Midbrain (tissue), 1 donor: Measurements from ENCODE around the gene UGT1A1.

Experiments
- DNase-seq: peaks from one replicate; lab custom pipeline; 2025; lab: John Stamatoyannopoulos, UW

Gene UGT1A1

GRCh38 chr2:233798335-233799086 is 38.4 kb downstream of the UGT1A1 start:
- DNase-seq, result no peak

DNA sequence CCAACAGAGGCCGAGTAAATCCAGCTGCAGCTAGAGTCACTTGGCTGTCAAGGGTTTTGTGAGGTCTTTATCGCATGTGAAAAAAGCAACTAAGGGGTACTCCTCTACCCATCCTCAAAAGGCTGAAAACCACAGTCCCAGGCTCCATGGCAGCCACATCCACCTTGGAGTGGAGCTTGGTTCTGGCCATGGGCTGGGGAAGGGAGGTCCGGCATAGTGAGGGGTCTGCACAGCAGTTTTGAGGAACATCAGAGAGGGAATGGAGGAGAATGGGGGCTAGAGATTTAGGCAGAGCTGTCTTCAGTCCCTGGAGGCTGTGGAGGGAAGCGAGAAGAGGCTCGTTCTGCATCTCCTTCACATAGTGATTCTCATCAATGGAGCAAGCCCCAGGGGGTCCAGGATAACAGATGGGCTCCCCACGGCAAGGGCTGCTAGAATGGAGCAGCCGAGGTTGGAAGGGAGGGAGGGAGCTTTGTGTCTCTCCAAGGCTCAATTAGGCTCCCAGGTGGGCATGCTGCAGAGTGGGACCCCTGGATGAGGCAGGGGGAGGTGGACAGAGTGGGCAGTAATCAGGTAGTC is 39.1 kb downstream of the UGT1A1 start:
- no peak for DNase-seq

GRCh38 chr2:233799716-233800115 is 39.6 kb downstream of the UGT1A1 start:
- DNase-seq, result no peak

GRCh38 chr2:233800208-233800607 is 40.1 kb downstream of the UGT1A1 start:
- DNase-seq, result no peak

DNA sequence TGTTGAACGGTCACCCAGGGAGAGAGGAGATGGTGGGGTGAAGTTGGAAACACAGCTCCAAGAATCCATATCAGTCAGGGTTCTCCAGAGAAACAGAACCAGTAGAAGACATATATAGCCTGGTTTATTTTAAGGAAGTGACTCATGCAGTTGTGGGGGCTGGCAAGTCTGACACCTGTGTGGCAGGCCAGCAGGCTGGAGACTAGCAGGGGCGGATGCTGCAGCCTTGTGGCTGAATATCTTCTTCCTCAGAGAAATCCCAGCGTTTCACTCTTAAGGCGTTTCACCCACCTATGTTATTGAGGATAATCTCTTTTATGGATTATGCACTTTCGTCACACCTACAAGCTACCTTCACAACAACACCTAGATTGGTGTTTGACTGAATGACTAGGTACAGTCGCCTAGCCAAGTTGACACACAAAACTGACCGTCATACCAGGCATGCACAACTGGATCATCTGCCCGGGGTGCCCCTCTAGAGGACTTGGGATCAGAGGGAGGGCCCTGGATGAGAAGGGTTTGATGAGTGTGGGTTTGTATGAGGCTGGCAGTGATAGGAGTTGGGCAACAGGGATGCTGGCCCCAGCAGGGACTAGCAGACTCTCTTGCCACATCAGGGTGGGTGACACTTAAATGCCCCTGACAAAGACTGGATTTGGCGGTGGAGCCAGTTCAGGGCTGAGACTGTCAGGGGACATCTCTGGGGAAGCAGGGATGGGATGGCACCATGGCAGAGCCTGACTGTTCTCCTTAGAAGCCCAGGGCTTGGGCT is 41.5 kb downstream of the UGT1A1 start:
- DNase-seq, result no peak

DNA sequence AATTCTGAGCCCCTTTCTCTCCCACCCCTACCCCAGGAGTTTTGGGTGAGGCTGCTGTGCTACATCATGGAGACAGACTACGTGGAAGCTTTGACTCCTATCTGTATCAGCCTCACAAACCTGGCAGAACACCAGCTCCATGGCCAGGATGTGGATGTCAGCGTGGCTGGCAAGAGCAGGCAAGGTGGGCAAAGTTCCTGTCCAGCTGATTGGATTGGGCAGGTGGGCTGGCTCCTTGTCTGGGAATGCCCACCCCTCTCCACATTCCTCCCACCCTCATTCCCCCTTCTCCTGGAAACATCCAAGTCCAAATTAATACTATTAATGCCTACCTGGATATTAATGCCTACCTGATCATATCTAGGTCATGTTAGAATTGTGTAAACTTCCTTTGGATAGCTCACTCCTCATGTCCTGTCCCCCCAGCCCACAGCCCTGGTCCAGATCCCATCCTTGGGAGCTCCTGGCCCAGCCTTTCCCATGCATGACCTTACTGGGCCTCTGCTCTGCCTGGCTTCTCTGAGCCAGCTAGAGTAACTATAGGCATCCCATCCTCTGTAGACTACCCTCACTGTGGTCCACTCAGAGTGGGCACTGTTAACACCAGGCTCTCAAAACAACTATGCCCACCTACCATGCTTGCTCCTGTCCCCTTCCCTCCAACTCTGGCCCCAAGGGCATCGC is 42.2 kb downstream of the UGT1A1 start:
- no peak for DNase-seq

GRCh38 chr2:233803292-233803911 is 43.3 kb downstream of the UGT1A1 start:
- no peak for DNase-seq

GRCh38 chr2:233803994-233804393 is 43.9 kb downstream of the UGT1A1 start:
- no peak for DNase-seq

GRCh38 chr2:233807215-233807865 is 47.3 kb downstream of the UGT1A1 start:
- DNase-seq, result no peak

DNA sequence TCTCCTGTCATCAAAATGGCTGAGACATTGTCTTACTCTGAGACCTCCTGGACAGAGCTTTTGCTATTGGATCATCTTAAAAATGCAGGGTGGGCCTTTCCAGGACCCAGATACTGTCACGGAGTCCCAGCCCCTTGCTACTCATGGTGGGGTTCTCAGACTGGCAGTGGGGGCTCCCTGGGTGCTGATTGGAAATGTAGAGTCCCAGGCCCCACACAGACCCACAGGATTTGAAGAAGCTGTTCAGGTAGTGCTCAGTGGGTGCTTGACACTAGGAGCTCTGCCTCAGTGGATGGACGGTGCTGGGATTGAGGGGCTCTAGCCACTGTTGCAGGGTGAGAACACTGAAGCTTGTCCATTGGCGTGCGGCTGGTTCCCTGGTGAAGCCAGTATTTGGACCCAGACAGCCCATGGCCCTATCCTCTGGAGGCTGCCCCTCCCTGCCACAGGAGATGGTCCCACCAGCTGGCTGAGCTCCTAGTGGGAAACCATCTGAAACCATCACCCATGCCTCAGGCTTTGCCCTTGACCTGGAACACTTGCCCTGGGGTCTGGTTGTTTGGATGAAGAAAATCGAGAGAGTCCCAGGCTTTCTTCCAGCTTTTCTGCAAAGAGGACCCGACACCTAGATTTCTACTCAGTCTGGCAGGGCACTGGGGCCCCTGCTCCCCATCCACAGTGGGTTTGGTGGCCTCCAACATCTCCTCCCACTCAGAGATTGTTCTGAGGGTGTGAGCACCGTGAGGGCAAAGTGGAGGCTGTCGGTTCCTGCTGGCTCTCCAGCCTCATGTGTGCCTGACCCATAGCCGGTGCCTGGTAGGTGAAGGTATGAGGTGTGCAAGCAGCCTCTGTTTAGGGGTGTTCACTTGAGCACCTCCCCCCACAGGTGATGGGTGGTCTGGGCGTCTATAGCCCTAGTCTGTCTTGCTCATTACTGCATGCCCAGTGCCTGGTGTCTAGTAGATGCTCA is 48.2 kb downstream of the UGT1A1 start:
- DNase-seq, result no peak

GRCh38 chr2:233810385-233810784 is 50.3 kb downstream of the UGT1A1 start:
- DNase-seq, result no peak

GRCh38 chr2:233811087-233811486 is 51.0 kb downstream of the UGT1A1 start:
- no peak for DNase-seq

DNA sequence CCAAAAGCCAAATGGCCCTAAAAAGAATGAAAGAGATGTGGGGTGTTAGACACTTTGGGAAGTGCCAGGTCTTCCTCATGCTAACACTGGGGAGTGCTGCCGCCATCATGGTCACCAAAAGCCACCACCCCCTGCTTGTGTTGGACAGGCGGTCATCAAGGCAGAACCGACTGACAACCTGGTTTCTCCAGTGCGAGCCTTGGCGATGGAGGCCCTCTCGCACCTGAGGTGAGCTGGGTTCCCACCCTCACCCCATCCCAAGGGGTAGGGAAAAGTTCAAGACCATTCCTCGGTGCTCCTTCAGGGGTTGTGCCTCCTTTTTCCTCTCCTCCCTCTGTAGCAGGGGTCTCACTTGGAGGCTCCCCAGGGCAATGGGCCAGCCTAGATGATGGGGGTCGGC is 51.7 kb downstream of the UGT1A1 start:
- no peak for DNase-seq

DNA sequence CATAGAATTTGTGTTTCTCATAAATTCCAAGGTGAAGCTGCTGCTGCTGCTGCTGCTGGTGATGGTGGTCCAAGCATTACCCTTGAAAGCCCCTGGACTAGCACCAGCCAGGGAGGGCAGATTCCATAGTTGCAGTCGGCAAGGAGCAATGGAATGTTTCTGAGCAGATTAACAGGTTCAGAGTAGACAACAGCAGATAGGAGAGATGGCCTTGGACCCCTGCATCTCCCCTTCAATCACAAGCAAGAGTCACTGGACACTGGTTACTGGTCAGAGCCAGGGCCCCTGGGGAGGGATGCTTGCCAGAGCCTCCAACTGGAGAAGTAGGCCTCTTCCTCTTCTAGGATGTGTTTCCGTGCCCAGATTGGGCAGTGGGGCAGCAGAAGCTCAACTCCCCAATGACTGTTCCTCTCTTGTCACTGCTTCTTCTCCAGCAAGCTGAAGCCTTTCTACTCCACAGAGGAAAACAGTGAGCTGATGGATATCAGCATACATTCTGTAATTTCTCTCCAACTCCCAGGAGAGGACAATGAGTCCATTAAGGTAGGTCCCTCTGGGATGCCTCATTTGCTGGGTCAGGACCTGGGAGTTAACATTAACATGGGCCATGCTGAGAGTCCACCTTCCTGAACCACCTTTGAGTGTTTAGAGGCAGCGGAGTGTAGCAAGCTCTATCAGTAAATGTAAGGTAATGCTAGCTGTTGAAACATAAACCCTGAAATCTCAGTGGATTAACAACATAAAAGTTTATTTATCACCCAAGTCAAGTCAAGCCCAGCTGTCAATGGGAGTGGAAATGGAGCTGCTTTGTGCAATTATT is 53.4 kb downstream of the UGT1A1 start:
- no peak for DNase-seq

DNA sequence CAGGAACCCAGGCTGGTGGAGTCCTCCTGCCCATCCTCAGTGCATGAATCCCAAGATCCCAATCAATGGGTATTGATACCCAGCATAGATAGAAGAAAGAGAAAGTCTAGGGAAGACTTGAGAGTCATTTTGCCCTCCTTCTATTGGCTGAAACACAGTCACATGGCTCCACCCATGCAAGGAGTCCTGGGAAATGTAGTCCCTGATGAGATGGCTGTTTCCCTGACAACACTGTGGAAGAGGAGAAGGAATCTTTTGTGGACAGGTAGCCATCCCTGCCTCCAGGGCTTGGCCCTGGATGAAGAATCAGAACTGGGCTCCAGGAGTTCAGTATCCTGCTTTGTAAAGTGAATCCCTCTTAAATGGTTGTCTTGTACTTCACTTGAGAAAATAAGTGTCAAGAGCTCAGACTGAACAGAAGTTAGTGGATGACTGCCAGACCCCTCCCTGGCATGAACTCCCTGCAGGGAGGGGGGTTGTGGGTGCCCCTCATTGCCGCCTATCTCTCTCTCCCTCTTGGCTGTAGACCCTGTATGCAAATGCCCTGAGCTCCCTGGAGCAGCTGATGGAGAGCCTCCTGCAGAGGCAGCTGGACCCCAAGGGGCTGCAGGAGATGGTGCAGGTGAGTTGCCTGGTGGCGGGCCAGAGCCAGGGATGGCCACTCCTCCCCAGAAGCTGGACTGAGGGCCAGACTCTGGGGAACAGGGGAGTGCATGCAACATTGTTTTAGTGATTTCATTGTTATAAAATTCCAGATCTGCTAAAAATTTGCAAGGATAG is 54.2 kb downstream of the UGT1A1 start:
- DNase-seq, result no peak

DNA sequence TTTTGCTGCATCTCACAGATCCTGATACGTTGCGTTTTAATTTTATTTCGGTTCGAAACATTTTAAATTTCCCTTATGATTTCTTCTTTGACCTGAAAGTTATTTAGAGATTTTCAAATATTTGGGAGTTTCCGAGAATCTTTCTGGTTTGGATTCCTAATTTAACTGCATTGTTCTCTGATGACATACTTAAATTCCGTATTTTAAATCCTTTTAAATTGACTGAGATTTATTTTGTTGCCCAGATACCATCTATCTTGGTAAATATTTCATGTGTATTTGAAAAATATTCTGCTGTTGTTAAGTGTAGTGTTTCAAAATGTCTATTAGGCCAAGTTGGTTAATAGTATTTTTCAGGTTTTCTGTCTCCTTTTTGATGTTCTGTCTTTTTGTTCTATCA is 55.8 kb downstream of the UGT1A1 start:
- DNase-seq, result no peak

GRCh38 chr2:233816334-233816733 is 56.3 kb downstream of the UGT1A1 start:
- no peak for DNase-seq

DNA sequence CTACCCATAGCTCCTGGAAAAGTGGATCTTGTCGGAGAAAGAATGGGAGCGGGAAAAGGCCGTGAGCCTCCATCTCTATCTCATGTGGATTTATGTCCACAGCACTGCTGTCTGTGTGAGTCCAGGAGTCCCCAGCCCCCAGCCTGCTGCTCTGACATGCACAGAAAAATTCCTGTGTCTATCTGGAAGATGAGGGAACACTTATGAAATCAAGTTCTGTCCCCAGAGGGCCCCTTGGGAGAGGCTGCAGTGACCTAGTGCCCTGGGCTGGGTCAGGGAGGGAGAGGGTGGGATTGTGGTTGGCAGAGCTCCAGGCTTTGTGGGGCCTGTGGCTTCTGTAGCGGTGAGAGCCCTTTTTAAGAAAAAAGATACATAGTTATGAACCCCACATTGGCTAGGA is 56.7 kb downstream of the UGT1A1 start:
- DNase-seq, result no peak
